GM19025 (cell line): ENCODE data around the gene SLC26A5.
"Not testable (repeated sequence)": the region's sequence is repeated elsewhere in the genome, so short reads cannot be mapped to it uniquely, and the experiment has no call there.

Experiments used
- ATAC-seq: cut with Tn5 transposase; IDR thresholded peaks from one replicate; pipeline ENCODE4 v1.9.1; 2021; ENCODE audit warnings: mild to moderate bottlenecking, low read depth, moderate library complexity; ENCODE audit not compliant: unreplicated experiment

The SLC26A5 gene

DNA sequence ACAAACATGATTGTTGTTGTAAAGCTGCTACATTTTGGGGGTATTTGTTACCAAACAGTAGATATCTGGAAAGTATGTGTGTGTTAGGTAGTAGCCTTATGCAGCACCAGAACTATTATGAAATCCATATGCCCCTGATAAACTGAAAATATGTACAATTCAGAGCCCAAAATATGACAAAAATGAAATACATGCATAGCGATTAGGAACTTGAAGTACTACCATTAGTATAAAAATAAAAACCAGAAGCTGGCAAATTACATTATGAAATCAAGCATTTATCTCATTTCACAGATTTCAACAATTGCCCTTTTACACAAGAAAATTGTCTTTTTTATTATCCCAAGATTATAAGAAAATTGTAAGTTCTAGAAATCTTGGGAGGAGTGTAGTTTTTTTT is 33.9 kb downstream of the SLC26A5 start:
- ATAC-seq = no peak

DNA sequence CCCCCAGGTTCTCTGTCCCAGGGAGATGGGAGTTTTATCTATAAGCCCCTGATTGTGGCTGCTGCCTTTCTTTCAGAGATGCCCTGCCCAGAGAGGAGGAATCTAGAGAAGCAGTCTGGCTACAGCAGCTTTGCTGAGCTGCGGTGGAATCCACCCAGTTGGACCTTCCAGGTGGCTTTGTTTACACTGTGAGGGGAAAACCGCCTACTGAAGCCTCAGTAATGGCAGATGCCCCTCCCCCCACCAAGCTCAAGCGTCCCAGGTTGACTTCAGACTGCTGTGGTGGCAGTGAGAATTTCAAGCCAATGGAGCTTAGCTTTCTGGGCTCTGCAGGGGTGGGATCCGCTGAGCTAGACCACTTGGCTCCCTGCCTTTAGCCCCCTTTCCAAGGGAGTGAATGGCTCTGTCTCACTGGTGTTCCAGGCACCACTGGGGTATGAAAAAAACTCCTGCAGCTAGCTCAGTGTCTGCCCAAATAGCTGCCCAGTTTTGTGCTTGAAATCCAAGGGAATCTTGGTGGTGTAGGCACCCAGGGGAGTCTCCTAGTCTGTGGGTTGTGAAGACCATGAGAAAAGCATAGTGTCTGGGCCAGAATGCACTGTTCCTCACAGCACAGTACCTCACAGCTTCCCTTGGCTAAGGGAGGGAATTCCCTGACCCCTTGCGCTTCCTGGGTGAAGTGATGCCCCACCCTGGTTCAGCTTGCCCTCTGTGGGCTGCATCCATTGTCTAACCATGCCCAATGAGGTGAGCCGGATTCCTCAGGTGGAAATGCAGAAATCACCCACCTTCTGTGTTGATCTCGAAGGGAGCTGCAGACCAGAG is 40.0 kb downstream of the SLC26A5 start:
- not testable (repeated sequence) for ATAC-seq

DNA sequence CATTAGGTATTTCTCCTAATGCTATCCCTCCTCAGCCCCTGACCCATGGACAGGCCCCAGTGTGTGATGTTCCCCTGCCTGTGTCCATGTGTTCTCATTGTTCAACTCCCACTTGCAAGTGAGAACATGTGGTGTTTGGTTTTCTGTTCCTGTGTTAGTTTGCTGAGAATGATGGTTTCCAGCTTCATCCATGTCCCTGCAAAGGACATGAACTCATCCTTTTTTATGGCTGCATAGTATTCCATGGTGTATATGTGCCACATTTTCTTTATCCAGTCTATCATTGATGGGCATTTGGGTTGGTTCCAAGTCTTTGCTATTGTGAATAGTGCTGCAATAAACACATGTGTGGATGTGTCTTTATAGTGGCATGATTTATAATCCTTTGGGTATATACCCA is 46.3 kb downstream of the SLC26A5 start:
- not testable (repeated sequence) for ATAC-seq

DNA sequence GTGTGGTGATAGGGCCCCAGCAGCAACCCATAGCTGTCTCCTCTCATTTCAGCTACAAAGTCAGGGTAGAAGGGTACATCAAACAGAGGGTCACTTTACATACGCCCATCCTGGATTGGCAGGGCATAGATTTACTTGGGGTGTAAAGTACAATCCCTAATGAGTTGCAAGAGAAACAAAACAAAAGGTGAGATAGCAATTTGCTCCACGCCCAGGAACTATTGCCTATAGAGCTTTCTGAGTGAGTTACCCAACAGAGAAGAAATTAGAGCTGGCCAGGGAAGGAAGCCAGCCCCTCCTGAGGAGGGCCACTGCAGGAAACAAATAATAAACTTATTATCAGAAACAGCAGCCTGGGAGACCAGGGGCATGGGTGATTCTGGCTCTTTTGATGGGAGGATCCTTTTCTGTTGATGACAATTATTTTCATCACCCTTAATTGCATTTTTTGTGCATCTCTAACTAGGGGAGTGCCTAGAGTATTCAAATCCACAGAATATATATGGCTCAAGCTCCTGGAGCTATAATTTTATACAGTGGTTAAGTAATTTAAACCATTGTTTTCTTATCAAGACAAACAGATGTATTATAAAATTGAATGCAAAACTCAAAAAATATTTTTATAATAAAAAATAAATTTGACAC is 47.4 kb downstream of the SLC26A5 start:
- no peak for ATAC-seq

DNA sequence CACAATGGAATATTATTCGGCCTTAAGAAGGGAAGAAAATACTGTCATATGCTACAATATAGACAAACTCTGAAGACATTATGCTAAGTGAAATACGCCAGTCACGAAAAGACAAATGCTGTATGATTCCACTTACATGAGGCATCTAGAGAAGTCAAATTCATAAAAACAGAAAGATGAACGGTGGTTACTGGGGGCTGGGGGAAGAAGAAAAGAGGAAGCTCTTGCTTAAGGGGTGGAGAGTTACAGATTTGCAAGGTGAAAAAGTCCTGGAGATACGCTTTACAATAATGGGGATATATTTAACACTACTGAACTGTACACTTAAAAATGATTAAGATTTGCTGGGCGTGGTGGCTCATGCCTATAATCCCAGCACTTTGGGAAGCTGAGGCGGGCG is 49.5 kb downstream of the SLC26A5 start:
- ATAC-seq = no peak

DNA sequence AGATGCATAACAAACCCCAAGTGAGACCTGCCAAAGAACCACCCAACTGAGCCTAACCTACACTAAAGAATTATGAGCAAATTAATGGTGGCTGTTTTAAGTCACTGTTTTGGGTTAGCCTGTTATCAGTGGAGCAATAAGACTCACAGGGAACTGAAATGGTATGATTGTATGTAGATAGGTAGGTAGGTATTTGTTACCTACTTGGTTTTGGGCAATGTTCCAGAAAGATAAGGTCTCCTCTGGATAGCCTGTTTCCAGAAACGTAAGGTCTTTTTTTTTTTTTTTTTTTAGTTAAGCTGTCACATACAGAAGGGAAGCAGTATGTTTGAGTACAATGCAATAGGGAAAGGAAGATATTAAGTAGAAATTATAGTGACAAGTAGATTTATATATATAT is 50.9 kb downstream of the SLC26A5 start:
- no peak for ATAC-seq

DNA sequence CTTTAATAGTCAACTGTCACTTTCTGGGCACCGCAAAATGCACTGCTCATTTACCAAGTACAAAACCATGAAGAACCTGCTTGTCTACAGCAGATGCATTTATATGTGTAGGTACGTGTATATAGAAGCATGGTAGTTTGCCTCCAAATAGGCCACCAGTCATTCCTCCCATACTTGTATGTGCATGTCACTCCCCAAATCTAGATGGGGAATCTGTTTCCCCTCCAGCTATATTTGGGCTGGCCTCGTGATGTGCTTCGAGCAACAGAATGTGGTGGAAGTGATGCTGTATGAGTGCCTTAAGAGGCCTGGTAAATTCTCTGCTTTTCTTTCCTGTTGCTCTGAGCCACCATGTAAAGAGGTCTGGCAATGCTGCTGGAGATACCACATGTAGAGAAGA is 51.4 kb downstream of the SLC26A5 start:
- ATAC-seq = no peak

DNA sequence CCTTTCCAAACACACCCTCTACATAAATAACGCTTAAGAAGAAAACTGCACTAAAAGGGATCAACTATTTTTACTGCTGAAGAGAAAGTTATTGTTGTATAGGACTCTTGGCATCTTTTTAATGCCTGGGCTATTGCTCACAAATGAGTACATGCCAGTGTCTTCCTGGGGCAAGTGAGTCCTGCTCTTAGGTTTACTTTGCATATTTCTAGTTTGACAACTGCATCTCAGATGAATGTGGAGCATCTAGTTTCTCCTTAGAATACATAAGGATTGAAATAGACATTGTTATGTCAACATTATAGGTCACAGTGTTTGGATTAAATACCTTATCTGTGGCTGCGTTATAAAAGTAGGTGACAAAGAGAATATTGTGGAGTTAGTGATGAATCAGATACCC is 54.0 kb downstream of the SLC26A5 start:
- ATAC-seq = no peak

DNA sequence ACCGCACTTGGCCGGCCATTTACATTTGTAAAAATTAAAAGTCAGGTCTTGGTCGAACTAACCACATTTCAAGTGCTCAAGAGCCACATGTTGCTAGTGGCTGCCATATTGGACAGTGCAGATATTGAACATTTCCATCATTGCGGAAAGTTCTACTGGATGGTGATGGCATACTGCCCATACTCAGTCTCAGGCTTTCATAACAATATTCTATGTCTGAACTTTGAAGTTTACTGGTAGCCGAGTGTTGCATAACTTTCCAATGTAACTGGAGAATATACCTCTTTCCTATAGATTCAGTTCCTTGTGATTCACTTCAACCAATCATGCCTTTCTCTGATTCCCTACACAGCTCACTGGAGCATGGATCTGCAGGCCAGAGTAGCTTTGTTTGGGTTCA is 54.9 kb downstream of the SLC26A5 start:
- no peak for ATAC-seq

DNA sequence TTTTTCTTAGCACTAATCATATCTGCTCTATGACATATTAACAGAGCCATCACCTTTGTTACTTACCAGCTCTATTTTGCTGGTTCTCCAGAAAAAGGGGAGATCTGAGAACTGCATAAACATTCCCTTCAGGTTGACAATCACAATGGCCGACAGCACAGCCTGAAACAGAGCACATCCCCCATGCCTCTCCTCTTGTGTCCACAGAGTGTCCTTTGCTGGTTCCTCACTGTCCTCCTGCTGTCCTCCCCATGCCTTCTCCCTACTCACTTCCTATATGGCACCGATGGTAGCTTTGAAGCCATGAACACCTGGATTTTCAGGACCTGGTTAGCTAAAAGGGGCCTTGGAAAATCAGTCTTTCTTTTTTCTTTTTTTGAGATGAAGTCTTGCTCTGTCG is 56.7 kb downstream of the SLC26A5 start:
- no peak for ATAC-seq

DNA sequence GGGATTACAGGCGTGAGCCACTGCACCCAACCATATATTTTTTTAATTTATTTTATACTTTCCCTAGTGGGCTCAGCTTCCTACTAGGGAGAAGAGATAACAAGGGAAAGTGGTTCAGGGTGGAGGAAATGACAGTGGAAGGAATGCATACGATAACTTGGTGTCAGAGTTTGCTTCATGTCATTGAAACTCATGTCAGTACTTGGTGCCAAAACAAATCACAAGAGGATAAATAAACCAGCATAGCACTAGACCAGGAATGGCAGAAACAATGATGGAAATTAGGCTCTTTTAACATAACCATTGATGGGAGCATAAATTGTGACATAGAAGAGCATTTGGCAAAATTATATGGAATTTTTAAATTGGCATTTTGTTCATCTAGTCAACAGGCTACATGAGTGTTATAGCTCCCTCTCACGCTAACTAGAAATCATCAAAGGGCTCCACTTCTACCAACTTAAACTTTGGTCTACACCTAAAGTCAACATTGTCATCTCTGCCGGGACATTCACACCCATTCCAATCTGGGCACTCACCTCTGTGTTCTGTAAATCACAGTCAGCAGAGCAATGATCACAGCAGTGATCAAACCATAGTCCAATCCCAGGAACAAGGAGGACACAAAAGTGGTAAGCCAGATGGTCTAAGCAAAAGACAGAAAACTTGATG is 57.4 kb downstream of the SLC26A5 start:
- no peak for ATAC-seq

DNA sequence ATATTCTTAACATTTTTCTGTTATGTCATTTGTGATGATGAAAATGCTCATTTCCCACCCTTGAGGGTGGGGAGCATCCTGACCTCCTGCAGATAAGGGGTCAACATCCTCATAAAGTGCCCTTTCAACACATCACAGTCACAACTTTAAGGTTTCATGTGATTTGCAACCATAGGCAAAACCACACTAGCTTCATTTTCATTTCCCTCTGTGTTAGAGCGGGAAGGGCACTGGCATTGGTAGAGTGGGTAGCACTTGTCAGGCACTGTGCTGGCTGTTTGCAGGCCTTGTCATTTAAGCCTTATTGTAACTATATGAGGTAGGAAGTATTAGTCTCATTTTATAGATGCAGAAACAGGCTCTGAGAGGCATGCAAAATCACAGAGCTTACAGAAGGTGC is 58.8 kb downstream of the SLC26A5 start:
- ATAC-seq = no peak

DNA sequence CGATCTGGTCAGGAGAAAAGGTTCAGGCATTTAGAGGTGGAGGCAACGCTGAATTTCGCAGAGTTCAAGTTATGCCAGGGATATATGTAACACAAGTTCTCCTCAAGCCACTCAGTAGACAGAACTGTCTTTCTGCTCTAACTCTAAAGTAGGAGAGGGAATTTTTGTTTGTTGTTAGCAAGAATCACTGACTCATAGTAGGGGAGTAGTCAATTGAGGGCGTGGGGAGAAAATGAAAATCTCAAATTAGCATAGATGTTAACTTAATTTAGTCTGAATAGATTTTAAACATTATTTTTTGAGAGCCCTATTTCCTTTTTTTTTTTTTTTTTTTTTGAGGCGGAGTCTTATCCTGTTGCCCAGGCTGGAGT is 64.0 kb downstream of the SLC26A5 start:
- no peak for ATAC-seq

DNA sequence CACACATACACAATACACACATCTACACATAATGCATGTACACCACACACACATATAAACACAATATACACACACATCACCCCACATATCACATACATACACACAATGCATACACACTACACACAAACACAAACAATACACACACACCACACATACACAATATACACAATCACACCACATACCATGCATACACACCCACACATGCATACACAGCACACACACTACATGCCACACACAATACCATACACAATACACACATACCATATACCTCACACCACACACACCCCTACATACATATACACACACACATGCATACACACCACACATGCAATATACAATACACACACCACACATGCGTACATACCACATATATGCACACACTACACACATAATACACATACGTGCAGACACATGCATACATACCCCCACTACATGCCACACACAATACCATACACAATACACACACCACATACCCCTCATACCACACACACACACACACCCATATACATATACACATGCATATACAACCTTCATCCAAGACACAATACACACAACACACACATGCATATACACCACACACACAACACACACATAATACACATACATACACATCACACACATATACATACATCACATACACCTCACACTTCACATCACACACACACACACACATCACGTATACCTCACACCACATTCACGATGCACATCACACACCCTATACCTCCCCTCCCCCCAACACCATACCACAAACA is 64.6 kb downstream of the SLC26A5 start:
- ATAC-seq = no peak

DNA sequence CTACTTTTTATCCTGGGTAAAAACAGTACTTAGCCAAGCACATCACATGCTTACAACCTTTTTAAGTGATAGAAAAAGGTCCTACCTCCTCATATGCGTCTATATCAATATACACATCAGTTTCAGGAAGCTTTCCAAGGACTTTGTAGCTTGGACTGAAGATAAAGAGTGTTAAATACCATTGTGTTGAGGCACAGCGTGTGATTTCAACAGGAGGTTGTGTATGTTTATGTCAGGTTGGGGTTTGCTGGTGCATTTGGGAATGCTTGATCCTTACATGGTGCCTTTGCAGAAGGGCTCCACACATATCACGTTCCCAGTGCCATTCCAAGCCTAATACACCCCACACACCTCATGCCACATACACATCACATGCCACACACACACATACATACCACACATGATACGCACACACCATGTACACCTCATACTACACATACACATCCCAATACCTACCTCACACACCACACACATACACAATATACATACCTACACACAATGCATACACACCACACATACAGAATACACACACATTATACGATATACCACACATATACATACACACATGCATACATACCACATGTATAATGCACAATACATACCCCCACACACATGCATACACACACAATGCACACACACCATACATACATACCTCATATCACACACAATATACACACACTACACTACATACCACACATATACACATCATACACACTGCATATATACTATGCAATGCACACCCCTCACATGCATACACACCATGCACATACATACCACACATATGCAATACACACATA is 65.4 kb downstream of the SLC26A5 start:
- ATAC-seq = no peak

DNA sequence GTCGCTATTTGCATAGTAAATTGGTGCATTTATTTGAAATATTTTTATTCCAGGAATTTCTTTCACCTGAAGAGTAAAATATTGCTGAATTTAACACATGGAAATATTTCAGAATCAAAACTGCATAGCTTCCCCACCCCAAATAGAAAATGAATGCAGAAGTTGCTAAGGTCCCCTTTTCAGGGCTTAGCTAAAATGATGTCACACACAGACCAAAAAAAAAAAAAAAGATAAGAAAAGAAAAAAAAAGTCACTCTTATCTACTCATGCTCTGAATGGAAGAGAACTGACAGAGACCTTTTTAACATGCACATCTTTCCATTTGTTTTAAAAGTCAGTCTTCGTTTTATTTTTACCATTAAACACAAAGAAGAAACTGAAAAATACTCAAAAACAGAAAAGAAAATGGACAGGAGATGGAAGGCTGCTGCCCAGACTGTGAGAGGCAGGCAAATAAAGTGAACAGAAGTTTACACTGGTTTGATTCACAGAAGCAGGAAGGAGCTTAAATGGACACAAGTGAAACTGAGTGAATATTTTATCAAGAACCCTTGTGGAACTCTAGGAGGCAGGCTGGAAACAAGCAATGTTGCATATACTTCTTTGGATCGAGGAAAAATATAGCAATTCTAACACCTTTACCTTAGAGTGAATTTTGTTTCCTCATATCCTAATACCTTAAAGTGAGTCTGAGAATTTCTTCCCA is 66.6 kb downstream of the SLC26A5 start:
- no peak for ATAC-seq

DNA sequence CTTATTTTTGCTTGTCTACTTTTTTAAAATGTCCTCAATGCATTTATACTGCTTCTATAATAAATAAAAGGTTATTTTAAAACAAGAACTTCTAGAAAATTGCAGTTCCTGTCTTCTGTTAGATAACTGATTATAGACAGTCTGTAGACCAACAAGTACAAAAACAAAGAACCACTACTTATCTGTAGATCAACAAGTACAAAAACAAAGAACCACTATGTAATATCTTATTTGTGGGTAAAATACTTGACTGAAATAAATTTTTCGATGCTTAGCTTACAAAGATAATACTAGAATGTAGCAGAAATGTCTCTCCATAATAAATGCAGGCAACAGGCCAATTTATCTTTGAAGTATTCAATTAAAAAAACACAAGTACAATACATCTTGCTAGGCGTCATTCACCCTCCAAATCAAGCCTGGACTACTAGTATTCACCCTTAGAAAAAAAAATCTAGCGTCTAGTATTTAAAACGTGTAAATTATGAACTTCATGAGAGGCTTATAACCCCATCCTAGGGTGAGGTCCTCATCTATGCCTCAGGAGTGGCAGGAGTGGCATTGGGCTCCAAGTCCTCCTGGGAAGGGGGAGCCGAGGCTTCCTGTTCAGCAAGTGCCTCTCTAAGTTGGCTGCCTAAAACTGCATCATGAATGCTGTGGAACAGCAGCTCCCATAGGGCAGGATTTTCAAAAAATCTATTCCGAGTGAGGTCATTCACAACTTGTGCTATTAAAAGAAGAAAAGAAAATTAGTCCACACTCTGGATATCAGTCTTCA is 72.0 kb downstream of the SLC26A5 start:
- no peak for ATAC-seq

DNA sequence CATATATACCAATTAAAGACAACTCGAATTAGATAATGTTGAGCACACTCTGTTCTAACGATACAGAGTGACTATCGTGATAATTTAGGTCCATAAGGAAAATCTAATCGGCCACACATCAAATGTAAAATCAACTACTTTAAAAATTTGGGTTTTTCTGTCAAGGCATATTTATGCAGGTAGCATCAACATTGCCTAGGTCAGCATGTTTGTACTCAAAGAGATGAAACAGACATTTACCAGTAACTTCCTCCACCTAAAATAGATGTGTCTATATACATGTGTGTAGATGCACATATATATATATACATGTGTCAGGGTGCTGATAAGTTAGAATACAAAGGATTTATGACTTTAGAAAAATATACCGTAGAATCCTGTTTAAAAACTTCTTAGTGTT is 76.6 kb downstream of the SLC26A5 start:
- no peak for ATAC-seq

DNA sequence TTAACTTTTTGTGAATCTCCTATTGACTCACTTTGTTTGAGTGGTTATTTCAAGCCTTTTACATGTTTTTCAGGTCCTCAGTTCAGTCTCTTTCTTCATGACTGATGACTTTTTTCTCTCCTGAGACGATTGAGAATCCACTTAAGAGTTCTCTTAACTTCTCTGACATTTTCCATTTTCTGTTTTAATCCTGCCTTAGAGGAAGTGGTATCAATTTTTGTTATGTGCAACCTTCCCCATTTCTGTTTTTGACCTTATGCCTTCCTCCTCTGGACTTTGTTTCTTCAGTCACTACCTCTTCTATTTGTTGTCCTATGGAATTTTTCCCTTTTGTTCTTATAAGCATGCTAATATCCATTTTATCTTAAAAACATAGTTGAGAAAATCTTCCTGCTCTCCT is 96.2 kb downstream of the SLC26A5 start:
- no peak for ATAC-seq
